Gastrocnemius medialis (tissue), 4 donors: ENCODE results near the gene SLC25A17. TPM values are rescaled to one million over a fixed set of nuclear protein-coding genes. Genes with fewer than 3 reads are reported as not detected.
A peak's percentile ranks its signal among the peaks of the same experiment; 100 is the strongest.
"Not testable (repeated sequence)": the region's sequence is repeated elsewhere in the genome, so short reads cannot be mapped to it uniquely, and the experiment has no call there.

Experiments
- ATAC-seq, 2 donors: fragments of 150-250 bp; one replicate each; pipeline ENCODE4 v1.9.1; 2016
- DNase-seq, 2 donors: peaks; one replicate each; pipeline ENCODE4 v3.0.0-alpha.2; 2019
- H3K27ac ChIP-seq, 4 donors: fragments of 200-600 bp; sonication (generic); 1 replicate in 1 of 4; 2 replicates in 3 of 4; pipeline ENCODE4 v1.5.1; 2016 to 2018; ENCODE audit warnings: mild to moderate bottlenecking in 2 of 4, moderate library complexity in 1 of 4
- H3K27me3 ChIP-seq, 3 donors: fragments of 200-600 bp; sonication (generic) in 2 of 3; 1 replicate in 1 of 3; 2 replicates in 2 of 3; pipeline versions ENCODE4 v1.5.1 to v1.6.0; 2016 to 2019; ENCODE audit warnings: mild to moderate bottlenecking in 1 of 3, moderate library complexity in 1 of 3
- H3K36me3 ChIP-seq, 2 donors: fragments of 200-600 bp; sonication (generic) in 1 of 2; one replicate each; pipeline ENCODE4 v1.5.1; 2017 to 2018
- H3K4me1 ChIP-seq, 2 donors: fragments of 200-600 bp; sonication (generic) in 1 of 2; one replicate each; pipeline ENCODE4 v1.5.1; 2016 to 2017; ENCODE audit warnings: mild to moderate bottlenecking in 2 of 2
- H3K4me3 ChIP-seq, 4 donors: fragments of 200-600 bp; sonication (generic) in 3 of 4; 1 replicate in 1 of 4; 2 replicates in 3 of 4; pipeline ENCODE4 v1.5.1; 2016 to 2019; ENCODE audit warnings: mild to moderate bottlenecking in 2 of 4
- H3K9me3 ChIP-seq, 3 donors: fragments of 200-600 bp; sonication (generic) in 2 of 3; 1 replicate in 1 of 3; 2 replicates in 2 of 3; pipeline ENCODE4 v1.5.1; 2016 to 2019
- CTCF ChIP-seq, 5 experiments: fragments of 450-650 bp in 3 of 5; fragments of 200-600 bp in 2 of 5; sonication (generic) in 2 of 5; IDR thresholded peaks in 4 of 5; conservative IDR thresholded peaks in 1 of 5; 1 replicate in 4 of 5; 2 replicates in 1 of 5; pipeline ENCODE4 v1.5.1; 2016 to 2019; ENCODE audit warnings: antibody characterized with exemption in 5 of 5, mild to moderate bottlenecking in 3 of 5, moderate library complexity in 3 of 5
- POLR2A ChIP-seq, 2 donors: fragments of 450-650 bp; IDR thresholded peaks; one replicate each; pipeline ENCODE4 v1.6.1; 2017; ENCODE audit warnings: antibody characterized with exemption in 2 of 2, mild to moderate bottlenecking in 2 of 2, moderate library complexity in 2 of 2
- in situ Hi-C, 4 donors: fragments of 200-750 bp; cut with MboI; loops; one replicate each; pipeline versions ENCODE4 v1.15.0 to v1.8.0; 2017; ENCODE audit warnings: low sequenced_read_pairs in 4 of 4
- intact Hi-C: fragments of 100-400 bp; cut with DNase I; formaldehyde crosslinking; loops from one replicate; pipeline ENCODE4 v1.15.1; 2023; ENCODE audit warnings: low total_unique reads
- total RNA-seq, 4 donors: library from RNA; depleted of rRNA; stranded (reverse); fragments of >200 nt; gene quantifications; one replicate each; pipeline versions ENCODE4 v1.1.0 to v1.2.3, GENCODE V29; 2016

Gene SLC25A17, protein sequence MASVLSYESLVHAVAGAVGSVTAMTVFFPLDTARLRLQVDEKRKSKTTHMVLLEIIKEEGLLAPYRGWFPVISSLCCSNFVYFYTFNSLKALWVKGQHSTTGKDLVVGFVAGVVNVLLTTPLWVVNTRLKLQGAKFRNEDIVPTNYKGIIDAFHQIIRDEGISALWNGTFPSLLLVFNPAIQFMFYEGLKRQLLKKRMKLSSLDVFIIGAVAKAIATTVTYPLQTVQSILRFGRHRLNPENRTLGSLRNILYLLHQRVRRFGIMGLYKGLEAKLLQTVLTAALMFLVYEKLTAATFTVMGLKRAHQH
- 10 to 100 TPM in 1 of 4 donors, 1 to 10 TPM in 3; 2.6 to 12.2 (median 3.8) TPM for total RNA-seq

DNA sequence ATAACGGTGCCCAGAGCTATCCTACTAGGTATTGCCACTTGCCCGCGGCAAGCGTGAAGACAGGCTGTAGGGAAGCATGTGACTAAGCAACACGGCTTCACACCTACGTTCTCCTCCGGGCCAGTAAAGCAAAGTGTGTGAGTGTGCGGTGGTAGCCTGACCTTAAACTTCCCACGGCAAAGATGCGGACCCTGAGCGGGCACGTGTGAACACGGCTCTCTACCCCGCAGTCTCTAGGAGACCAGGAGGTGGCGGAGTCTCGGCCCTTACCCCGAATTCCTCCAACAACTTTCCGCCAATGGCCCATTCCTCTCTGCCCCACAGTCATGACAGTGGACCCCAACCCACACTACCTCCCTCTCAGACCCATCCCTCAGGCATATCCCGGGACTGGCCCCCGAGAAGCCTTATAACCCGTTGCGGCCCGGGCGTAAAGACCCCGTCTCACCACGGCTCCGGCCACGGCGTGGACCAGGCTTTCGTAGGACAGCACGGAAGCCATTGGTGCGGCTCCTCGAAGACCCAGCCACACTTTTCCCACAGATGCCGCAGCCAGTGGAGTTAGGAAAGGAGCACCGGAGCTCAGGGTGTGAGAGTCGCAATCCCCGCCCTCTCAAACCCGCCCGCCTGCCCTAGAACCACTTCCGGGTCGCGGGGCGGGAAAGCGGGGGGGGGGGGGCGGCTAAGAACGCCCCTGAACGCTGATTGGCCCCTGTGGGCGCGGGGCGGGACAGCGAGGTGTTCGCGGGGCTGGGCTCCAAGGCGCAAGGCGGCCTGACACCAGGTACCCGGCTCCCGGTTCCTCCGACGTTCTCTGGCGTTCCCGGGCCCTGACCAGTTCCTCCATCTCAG is at the start of gene SLC25A17:
Gene SLC25A17 (minus strand): TSS at position 600 of the 852 bp plus-strand sequence. CDS start 98 bp downstream, at position 502.
- peak within 1 kb of the TSS; percentile 83 to 97 (median 90) for H3K27ac ChIP-seq
- no peaks in the 10 kb centered on the region for H3K9me3 ChIP-seq
- intact Hi-C loops (loop anchor here (1.0 to 5.0 kb wide), 3 partner anchors 38 to 182 kb away; partner anchors contain the start of genes MRTFA and XPNPEP3), in situ Hi-C loops (no loop called here)
- ATAC-seq = peak; percentile 85 to 87
- H3K36me3 ChIP-seq = peaks cover 0 to 14% of the 10 kb centered on the region in 2 donors
- TF ChIP-seq CTCF (IDR thresholded peaks at IDR 0.05 in 4 of 5, conservative IDR thresholded peaks at IDR 0.05 in 1 of 5) = peak; percentile 39 to 57 (median 44)
- peak; percentile 63 for TF ChIP-seq POLR2A (IDR thresholded peaks at IDR 0.05)
- DNase-seq = peak; percentile 82 to 87
- no peaks in the 10 kb centered on the region for H3K27me3 ChIP-seq
- peaks cover 26 to 31% of the 10 kb centered on the region in 2 donors for H3K4me1 ChIP-seq
- peak within 1 kb of the TSS; percentile 82 to 100 (median 96) for H3K4me3 ChIP-seq

DNA sequence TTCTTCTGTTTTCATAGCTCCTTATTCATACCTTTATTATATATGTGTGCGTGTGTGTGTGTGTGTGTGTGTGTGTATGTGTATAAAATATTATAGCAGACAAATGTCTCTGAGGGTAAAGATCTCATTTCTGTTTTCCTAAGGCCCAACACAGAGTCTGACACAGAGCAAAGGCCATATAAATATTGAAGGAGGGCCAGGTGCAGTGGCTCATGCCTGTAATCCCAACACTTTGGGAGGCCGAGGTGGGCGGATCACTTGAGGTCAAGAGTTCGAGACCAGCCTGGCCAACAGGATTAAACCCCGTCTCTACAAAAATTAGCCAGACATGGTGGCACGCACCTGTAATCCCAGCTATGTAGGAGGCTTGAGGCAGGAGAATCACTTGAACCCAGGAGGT is 49.2 kb upstream of the SLC25A17 start:
- H3K4me3 ChIP-seq, DNase-seq, in situ Hi-C loops, H3K27ac ChIP-seq, H3K4me1 ChIP-seq, intact Hi-C loops, H3K9me3 ChIP-seq, H3K27me3 ChIP-seq, ATAC-seq: not testable (repeated sequence)
- peaks cover 0 to 20% of the 10 kb centered on the region in 2 donors for H3K36me3 ChIP-seq

- H3K36me3 ChIP-seq = peaks cover 0 to 18% of the 10 kb centered on the region in 2 donors
- no peak overlapping the region for H3K4me3 ChIP-seq
- TF ChIP-seq CTCF (IDR thresholded peaks at IDR 0.05 in 4 of 5, conservative IDR thresholded peaks at IDR 0.05 in 1 of 5) = no peak
- TF ChIP-seq POLR2A (IDR thresholded peaks at IDR 0.05) = no peak
- no peaks in the 10 kb centered on the region for H3K27me3 ChIP-seq
- in situ Hi-C loops (no loop called here), intact Hi-C loops (no loop called here)
- ATAC-seq (no peak), DNase-seq (no peak)
- no peaks in the 10 kb centered on the region for H3K9me3 ChIP-seq
- no peak overlapping the region for H3K27ac ChIP-seq
- no peaks in the 10 kb centered on the region for H3K4me1 ChIP-seq
Measured at GRCh38 chr22:40867109-40867508, 48.0 kb upstream of the SLC25A17 start.

DNA sequence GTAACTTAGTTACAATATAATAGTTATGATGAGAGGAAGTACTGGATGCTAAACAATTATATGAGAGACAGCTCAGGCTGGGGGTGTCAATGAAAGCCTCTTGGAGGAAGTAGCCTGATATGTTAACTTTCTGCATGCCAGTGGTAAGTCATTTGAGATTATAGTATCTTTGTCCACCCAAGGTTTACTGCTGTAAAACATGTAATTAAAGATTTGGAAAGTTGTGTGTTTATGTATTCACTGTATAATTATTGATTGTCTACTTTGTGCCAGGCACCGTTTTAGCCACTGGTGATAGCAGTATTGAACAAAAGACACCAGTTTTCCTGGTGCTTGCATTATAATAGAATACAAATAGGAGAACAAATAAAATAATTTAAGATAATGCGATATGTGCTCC is 43.4 kb upstream of the SLC25A17 start:
- H3K36me3 ChIP-seq = no peaks in the 10 kb centered on the region
- intact Hi-C loops (no loop called here), in situ Hi-C loops (no loop called here)
- no peak for DNase-seq
- H3K27ac ChIP-seq = no peak overlapping the region
- no peak for ATAC-seq
- TF ChIP-seq POLR2A (IDR thresholded peaks at IDR 0.05) = no peak
- no peak for TF ChIP-seq CTCF (IDR thresholded peaks at IDR 0.05 in 4 of 5, conservative IDR thresholded peaks at IDR 0.05 in 1 of 5)
- H3K27me3 ChIP-seq = no peaks in the 10 kb centered on the region
- H3K9me3 ChIP-seq = no peaks in the 10 kb centered on the region
- H3K4me3 ChIP-seq = no peak overlapping the region
- H3K4me1 ChIP-seq = peaks cover 8 to 17% of the 10 kb centered on the region in 2 donors

DNA sequence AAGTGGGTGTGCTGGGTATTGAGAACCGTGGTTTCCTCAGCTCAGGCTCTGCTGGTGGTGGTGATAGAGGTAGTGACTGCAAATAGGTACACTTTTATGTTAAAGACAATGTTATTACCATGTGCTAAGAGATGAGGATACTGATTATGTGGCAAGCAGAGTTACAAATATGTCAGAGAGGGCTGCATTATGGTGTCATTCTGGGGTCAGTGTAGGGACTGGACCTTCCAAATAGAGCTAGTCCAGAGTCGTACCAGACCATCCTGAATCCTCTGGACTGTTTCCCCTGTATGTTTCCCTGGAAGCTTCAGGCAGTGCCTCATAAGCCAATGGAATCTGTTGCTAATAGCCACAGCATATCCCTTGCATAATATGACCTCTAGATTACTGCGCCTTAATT is 42.9 kb upstream of the SLC25A17 start, which contains the start of gene DNAJB7:
Gene DNAJB7 (minus strand): TSS at position 101 of the 400 bp plus-strand sequence. CDS start 119 bp downstream, outside the sequence.
- Histone ChIP-seq H3K27ac (no peak within 1 kb of the TSS), H3K4me3 (no peak within 1 kb of the TSS), H3K4me1 (peaks cover 8 to 18% of the 10 kb centered on the region in 2 donors), H3K27me3 (no peaks in the 10 kb centered on the region), H3K9me3 (no peaks in the 10 kb centered on the region), H3K36me3 (no peaks in the 10 kb centered on the region)
- ATAC-seq = no peak
- no peak for DNase-seq
- no peak for TF ChIP-seq POLR2A (IDR thresholded peaks at IDR 0.05)
- intact Hi-C loops = no loop called here
- in situ Hi-C loops = no loop called here
